Measurements from ENCODE around the gene MAP3K2. TPM values are rescaled to one million over a fixed set of nuclear protein-coding genes. Genes with fewer than 3 reads are reported as not detected.

Gene MAP3K2
- total and polyA plus RNA-seq, 2 donors (not counting 3 experiments of a cell fraction or from before 2014, with no cell fraction given) = 3.4 to 25.7 TPM

- Histone ChIP-seq H3K4me2 (ENCODE audit: insufficient read depth, low read length) (peak within 1 kb of the TSS; percentile 60), H3K79me2 (ENCODE audit: control insufficient read depth, insufficient read depth, low read length) (peaks cover 17% of the 10 kb centered on the region), H2AFZ (ENCODE audit: low read depth, low read length) (peak within 1 kb of the TSS; percentile 78), H3K9me1 (replicated peaks; ENCODE audit: control insufficient read depth, extremely low read depth, insufficient read depth, low read length) (no peaks in the 10 kb centered on the region), H3K36me3 (ENCODE audit: control insufficient read depth in 2 of 2, extremely low read depth in 1 of 2, insufficient read depth in 2 of 2, low read length in 2 of 2) (peaks cover 22 to 28% of the 10 kb centered on the region in 2 experiments), H3K4me3 (replicated peaks in 1 of 3; ENCODE audit: insufficient read depth in 1 of 3, low read depth in 1 of 3, low read length in 3 of 3) (peak within 1 kb of the TSS; percentile 54 to 90 (median 82)), H3K27ac (ENCODE audit: insufficient read depth, low read depth, low read length) (peak within 1 kb of the TSS; percentile 31), H3K4me1 (ENCODE audit: control insufficient read depth, extremely low read depth, insufficient read depth, low read length) (peaks cover 12% of the 10 kb centered on the region), H3K27me3 (ENCODE audit: control insufficient read depth in 2 of 2, insufficient read depth in 2 of 2, low read length in 2 of 2) (no peaks in the 10 kb centered on the region), H3K9ac (replicated peaks; ENCODE audit: extremely low read depth, insufficient read depth, low read length) (peak within 1 kb of the TSS; percentile 68), H3K9me3 (replicated peaks; ENCODE audit: control insufficient read depth, insufficient read depth, low read length) (no peaks in the 10 kb centered on the region), H4K20me1 (replicated peaks; ENCODE audit: control insufficient read depth, extremely low read depth, insufficient read depth, low read length) (no peaks in the 10 kb centered on the region)
- ChIA-PET POLR2A (no interaction called here), CTCF (interaction anchor here (0.6 to 2.0 kb wide), 10 partner anchors 12 to 226 kb away, joined by 3 to 14 read pairs (median 4); partner anchors contain the start of gene BIN1)
- intact Hi-C loops (cut with micrococcal nuclease) = loop anchor here (5.0 to 10.0 kb wide), 2 partner anchors 187 to 229 kb away; partner anchors contain the start of gene BIN1
- BruUV-seq (replicated peaks) = TSS peak; percentile 84
- FAIRE-seq = peak; percentile 91
- TF ChIP-seq POLR2A (IDR thresholded peaks at IDR 0.05; ENCODE audit: low read depth, low read length) (peak; percentile 90), FOS (IDR thresholded peaks at IDR 0.05; ENCODE audit: borderline replicate concordance, insufficient read depth, low read length) (peak; percentile 3), JUN (IDR thresholded peaks at IDR 0.05; ENCODE audit: borderline replicate concordance, insufficient read depth, insufficient read length, low read depth) (no peak), POLR2AphosphoS5 (IDR thresholded peaks at IDR 0.05; ENCODE audit: insufficient read depth, low read depth, low read length) (peak; percentile 82)
- DNase-seq (ENCODE audit: low read depth, low spot score) = peak; percentile 81
- dilution Hi-C loops (cut with MboI; ENCODE audit: extremely low pct_ligation_motif_present, low sequenced_read_pairs) = no loop called here
Observed at GRCh38 chr2:127293748-127294562, 93.8 kb downstream of the MAP3K2 start, which contains the start of gene ERCC3. TSS of gene ERCC3 (minus strand) at chr2:127294144. CDS start at chr2:127294081, 63 bp downstream.

- Histone ChIP-seq H3K4me1 (ENCODE audit: control insufficient read depth, extremely low read depth, insufficient read depth, low read length) (peaks cover 12% of the 10 kb centered on the region), H3K9me3 (replicated peaks; ENCODE audit: control insufficient read depth, insufficient read depth, low read length) (no peaks in the 10 kb centered on the region), H4K20me1 (replicated peaks; ENCODE audit: control insufficient read depth, extremely low read depth, insufficient read depth, low read length) (no peaks in the 10 kb centered on the region), H3K27me3 (ENCODE audit: control insufficient read depth in 2 of 2, insufficient read depth in 2 of 2, low read length in 2 of 2) (no peaks in the 10 kb centered on the region), H3K9me1 (replicated peaks; ENCODE audit: control insufficient read depth, extremely low read depth, insufficient read depth, low read length) (no peaks in the 10 kb centered on the region), H3K4me2 (ENCODE audit: insufficient read depth, low read length) (peak overlapping the region; percentile 60), H2AFZ (ENCODE audit: low read depth, low read length) (peak overlapping the region; percentile 78), H3K36me3 (ENCODE audit: control insufficient read depth in 2 of 2, extremely low read depth in 1 of 2, insufficient read depth in 2 of 2, low read length in 2 of 2) (peaks cover 28 to 34% of the 10 kb centered on the region in 2 experiments), H3K9ac (replicated peaks; ENCODE audit: extremely low read depth, insufficient read depth, low read length) (peak overlapping the region; percentile 68), H3K27ac (ENCODE audit: insufficient read depth, low read depth, low read length) (peak overlapping the region; percentile 31), H3K4me3 (replicated peaks in 1 of 3; ENCODE audit: insufficient read depth in 1 of 3, low read depth in 1 of 3, low read length in 3 of 3) (peak overlapping the region; percentile 54 to 90 (median 82)), H3K79me2 (ENCODE audit: control insufficient read depth, insufficient read depth, low read length) (peaks cover 17% of the 10 kb centered on the region)
- DNase-seq (ENCODE audit: low read depth, low spot score) (no peak), FAIRE-seq (peak; percentile 55)
- CTCF ChIA-PET = interaction anchor here (0.7 to 2.0 kb wide), 6 partner anchors 12 to 225 kb away, joined by 3 to 14 read pairs (median 4); no protein-coding TSS in a partner anchor
- TF ChIP-seq CTCF (IDR thresholded peaks at IDR 0.05; ENCODE audit: extremely low read depth in 1 of 2, insufficient read depth in 1 of 2, low read depth in 1 of 2, low read length in 2 of 2) = no peak
- no peak for TF ChIP-seq JUN (IDR thresholded peaks at IDR 0.05; ENCODE audit: borderline replicate concordance, insufficient read depth, insufficient read length, low read depth)
- intact Hi-C loops (cut with micrococcal nuclease) (loop anchor here (5.0 to 10.0 kb wide), 2 partner anchors 186 to 229 kb away; partner anchors contain the start of gene BIN1), dilution Hi-C loops (cut with MboI; ENCODE audit: extremely low pct_ligation_motif_present, low sequenced_read_pairs) (no loop called here)
- POLR2A ChIA-PET = no interaction called here
- no TSS peak for BruUV-seq (replicated peaks)
Observed at GRCh38 chr2:127293386-127293747, 94.4 kb downstream of the MAP3K2 start.
